Stimulated activated CD8-positive, alpha-beta memory T cell treated with anti-CD3 and anti-CD28 coated beads, Interleukin-7, amount 100 ng/mL, for 24 hours (primary cell): ENCODE measurements around the gene PCDHGA5.
"Not testable (repeated sequence)": the region's sequence is repeated elsewhere in the genome, so short reads cannot be mapped to it uniquely, and the experiment has no call there.

Experiments used
- DNase-seq: peaks from one replicate; pipeline ENCODE4 v3.0.0-alpha.2; 2020; ENCODE audit warnings: low read depth

PCDHGA5 gene

DNA sequence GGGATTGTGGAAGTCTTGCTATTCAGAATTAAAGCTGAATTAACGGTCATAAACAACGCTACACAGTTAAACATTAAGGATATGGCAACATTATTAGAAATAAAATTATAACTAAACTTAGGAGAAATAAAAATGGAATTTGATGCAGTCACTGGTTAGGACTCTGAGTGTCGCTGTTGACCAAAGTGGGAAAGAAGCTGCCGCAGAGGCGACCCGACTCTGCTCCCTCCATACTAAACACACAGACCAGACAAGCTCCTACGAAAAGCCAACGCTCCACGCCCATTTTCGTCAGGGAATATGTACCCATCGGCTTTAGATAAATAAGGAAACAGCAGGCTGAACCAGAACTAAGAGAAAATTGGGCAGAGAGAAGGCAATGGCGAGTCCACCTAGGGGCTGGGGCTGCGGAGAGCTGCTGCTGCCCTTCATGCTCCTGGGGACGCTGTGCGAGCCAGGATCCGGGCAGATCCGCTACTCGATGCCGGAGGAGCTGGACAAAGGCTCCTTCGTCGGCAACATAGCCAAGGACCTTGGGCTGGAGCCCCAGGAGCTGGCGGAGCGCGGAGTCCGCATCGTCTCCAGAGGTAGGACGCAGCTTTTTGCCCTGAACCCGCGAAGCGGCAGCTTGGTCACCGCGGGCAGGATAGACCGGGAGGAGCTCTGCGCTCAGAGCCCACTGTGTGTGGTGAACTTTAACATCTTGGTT, at the start of gene PCDHGA5:
TSS of gene PCDHGA5 (plus strand) at position 211 of the 709 bp plus-strand sequence. CDS start at position 380, 169 bp downstream.
- DNase-seq, result no peak

DNA sequence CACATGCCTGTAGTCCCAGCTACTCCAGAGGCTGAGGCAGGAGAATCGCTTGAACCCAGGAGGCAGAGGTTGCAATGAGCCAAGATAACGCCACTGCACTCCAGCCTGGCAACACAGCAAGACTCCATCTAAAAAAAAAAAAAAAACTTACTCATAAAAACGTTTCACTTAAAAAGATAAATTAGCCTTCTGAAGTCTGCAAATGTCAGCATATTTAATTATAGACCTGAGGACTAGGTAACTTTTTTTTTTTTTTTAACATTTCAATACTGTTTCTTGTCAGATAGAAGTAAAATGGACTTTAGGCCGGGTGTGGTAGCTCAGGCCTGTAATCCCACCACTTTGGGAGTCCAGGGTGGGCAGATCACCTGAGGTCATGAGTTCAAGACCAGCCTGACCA, 47.0 kb upstream of the PCDHGA5 start:
- DNase-seq, result not testable (repeated sequence)

- no peak for DNase-seq
Measured at GRCh38 chr5:141319202-141319601, 44.8 kb upstream of the PCDHGA5 start.

- DNase-seq, result no peak
Measured at GRCh38 chr5:141319699-141320098, 44.3 kb upstream of the PCDHGA5 start.

- peak; percentile 80 for DNase-seq
Measured at GRCh38 chr5:141320225-141321169, 43.5 kb upstream of the PCDHGA5 start, which contains the start of gene TAF7. Gene TAF7 (minus strand): TSS chr5:141320784. CDS start chr5:141320044, 740 bp downstream.

- DNase-seq, result no peak
Measured at GRCh38 chr5:141322261-141322660, 41.7 kb upstream of the PCDHGA5 start.

DNA sequence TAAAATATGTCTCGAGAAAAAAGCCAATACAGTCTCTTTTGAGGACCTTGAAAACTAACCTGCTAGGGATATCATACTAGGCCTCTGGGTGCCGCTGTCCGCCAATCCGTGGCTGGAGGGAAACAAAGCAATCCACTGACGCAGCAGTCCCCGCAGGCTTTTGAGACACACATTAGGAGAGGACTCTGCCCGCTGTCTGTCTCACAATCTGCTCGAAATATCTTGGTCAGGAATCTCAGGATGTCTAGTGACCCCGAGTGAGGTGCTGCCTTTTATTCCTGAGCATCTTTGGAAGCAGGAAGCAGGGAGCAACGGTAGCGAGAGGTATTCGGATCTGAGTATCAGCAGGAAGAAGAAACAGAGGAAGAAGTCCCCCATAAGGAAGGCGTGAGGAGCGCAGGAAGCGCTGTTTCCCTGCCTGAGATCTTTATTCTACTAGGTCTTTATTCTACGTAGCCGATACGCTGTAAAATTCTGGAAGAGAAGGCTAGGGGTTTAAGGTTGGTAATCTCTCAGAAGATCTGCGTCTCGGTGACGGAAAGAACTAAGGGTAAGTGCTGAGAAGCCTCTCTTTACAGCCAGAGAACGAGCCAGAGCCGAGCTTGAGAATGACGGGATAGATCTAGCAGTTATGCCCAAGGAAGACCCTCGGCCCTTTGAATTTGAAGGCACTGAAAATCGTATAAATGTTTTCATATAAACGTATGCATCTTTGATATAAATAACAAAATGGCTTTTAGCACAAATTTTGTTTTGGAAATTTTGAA, 37.7 kb upstream of the PCDHGA5 start:
- peak; percentile 52 for DNase-seq

DNA sequence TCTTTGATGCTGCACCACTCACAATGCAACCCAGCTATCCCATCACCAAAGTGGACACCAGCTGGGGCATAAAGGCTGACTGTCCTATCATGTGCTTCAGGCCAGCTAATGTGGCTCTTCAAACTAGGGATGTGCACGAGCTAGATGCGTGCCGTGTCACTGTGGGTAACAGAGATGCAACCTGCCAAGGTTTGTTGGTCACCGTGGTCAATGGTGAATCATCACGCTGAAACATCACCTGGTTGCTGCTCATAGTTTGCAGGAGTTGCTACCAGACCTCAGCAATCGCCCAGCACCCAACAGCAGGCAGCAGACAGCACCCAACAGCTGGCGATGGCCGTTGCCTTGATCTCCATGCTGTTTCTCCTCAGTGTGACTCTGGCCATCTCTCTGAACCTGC, 35.7 kb upstream of the PCDHGA5 start:
- no peak for DNase-seq

GRCh38 chr5:141330299-141331080, 33.5 kb upstream of the PCDHGA5 start, which contains the start of gene PCDHGA1:
Gene PCDHGA1 (plus strand): TSS chr5:141330514.
- no peak for DNase-seq

- not testable (repeated sequence) for DNase-seq
Measured at GRCh38 chr5:141332571-141332970, 31.4 kb upstream of the PCDHGA5 start.

- DNase-seq, result no peak
Measured at GRCh38 chr5:141338538-141339306, 25.2 kb upstream of the PCDHGA5 start, which contains the start of gene PCDHGA2. Gene PCDHGA2 (plus strand): TSS chr5:141338760.

DNA sequence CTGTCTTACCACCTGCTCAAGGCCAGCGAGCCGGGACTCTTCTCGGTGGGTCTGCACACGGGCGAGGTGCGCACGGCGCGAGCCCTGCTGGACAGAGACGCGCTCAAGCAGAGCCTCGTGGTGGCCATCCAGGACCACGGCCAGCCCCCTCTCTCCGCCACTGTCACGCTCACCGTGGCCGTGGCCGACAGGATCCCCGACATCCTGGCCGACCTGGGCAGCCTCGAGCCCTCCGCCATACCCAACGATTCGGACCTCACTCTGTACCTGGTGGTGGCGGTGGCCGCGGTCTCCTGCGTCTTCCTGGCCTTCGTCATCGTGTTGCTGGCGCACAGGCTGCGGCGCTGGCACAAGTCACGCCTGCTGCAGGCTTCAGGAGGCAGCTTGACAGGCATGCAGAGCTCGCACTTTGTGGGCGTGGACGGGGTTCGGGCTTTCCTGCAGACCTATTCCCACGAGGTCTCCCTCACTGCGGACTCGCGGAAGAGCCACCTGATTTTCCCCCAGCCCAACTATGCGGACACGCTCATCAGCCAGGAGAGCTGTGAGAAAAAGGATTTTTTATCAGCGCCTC, 23.1 kb upstream of the PCDHGA5 start:
- DNase-seq, result not testable (repeated sequence)

GRCh38 chr5:141342773-141343172, 21.2 kb upstream of the PCDHGA5 start:
- no peak for DNase-seq

DNA sequence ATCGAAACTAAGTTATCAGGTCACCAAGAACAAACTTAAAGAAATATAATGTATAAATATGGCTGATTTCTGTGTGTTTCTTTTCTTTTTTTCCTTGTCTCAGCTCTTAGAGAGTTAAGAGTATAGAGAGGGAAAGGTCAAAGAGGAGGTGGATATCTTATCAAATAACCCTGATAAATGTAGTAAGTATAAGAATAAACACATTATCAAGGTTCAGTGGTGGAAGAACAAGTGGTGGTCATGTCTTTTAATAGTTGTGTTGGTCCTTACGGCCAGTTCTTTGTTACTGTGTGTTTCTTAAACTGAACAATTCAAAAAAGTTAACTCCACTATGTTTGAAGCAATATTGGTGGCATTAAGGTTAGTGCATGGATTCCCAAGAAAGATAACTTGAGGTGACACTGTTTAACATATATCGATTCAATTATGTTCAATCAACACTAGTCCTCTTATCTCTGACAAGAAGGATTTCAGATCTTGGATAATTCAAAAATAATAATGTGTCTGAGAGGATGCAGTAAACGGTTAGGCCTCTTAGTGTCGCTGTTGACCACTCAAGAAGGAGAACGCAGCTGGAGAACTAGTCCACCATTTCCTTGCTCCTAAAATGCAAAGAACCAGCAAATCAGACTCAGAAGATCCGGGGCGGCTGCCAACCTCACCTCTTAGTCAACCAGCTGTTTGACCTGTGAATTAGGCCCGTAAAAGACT, 20.6 kb upstream of the PCDHGA5 start, which contains the start of gene PCDHGA3:
TSS of gene PCDHGA3 (plus strand) at position 588 of the 711 bp plus-strand sequence. CDS start 205 bp downstream, outside the sequence.
- no peak for DNase-seq

DNA sequence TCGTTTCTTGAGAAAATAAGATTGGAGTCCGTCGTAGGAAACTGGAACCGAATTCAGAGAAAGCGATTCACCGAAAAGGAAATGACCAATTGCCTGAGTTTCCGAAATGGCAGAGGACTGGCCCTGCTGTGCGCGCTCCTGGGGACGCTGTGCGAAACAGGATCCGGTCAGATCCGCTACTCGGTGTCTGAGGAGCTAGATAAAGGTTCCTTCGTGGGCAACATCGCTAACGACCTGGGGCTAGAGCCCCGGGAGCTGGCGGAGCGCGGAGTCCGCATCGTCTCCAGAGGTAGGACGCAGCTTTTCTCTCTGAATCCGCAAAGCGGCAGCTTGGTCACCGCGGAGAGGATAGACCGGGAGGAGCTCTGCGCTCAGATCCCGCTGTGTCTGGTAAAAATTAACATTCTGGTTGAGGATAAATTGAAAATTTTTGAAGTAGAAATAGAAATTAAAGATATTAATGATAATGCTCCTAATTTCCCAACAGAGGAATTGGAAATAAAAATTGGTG, 20.0 kb upstream of the PCDHGA5 start:
- no peak for DNase-seq

- DNase-seq, result no peak
Measured at GRCh38 chr5:141345327-141345726, 18.6 kb upstream of the PCDHGA5 start.

GRCh38 chr5:141346017-141346416, 17.9 kb upstream of the PCDHGA5 start:
- not testable (repeated sequence) for DNase-seq

GRCh38 chr5:141349917-141350619, 13.9 kb upstream of the PCDHGA5 start, which contains the start of gene PCDHGB1:
Gene PCDHGB1 (plus strand): TSS chr5:141350099. CDS start chr5:141350261, 162 bp downstream.
- no peak for DNase-seq
